Mucosa of descending colon (tissue), 3 donors: ENCODE results near the gene ESRRB. TPM values are rescaled to one million over a fixed set of nuclear protein-coding genes. Genes with fewer than 3 reads are reported as not detected.

Experiments used
- ATAC-seq: fragments of 200-7000 bp; cut with Tn5 transposase; one replicate; pipeline ENCODE4 v1.9.1; 2020; ENCODE audit warnings: mild to moderate bottlenecking, moderate library complexity
- DNase-seq, 3 donors: peaks; one replicate each; pipeline ENCODE4 v3.0.0-alpha.2; 2020
- H3K36me3 ChIP-seq: fragments of 200-600 bp; one replicate; pipeline ENCODE4 v1.8.0; 2021; ENCODE audit warnings: low read depth, mild to moderate bottlenecking
- H3K4me1 ChIP-seq: fragments of 200-600 bp; one replicate; pipeline ENCODE4 v1.8.0; 2021; ENCODE audit warnings: low read depth, mild to moderate bottlenecking
- H3K4me3 ChIP-seq: fragments of 200-600 bp; one replicate; pipeline ENCODE4 v1.8.0; 2021; ENCODE audit warnings: mild to moderate bottlenecking
- H3K9me3 ChIP-seq: fragments of 200-600 bp; one replicate; pipeline ENCODE4 v1.8.0; 2021; ENCODE audit warnings: mild to moderate bottlenecking
- intact Hi-C, 2 donors: fragments of 100-400 bp; cut with DNase I in 1 of 2; cut with micrococcal nuclease in 1 of 2; formaldehyde crosslinking; loops; one replicate each; pipeline versions ENCODE4 v1.11.0 to v1.11.1; 2022; cut with DNase I, micrococcal nuclease
- total RNA-seq, 3 donors: library from RNA; stranded (reverse); fragmentation: NEBNext Ultra II Directional in 2 of 3; extraction: Animal tissue kit (Norgen Biotek cat#: 25700) in 2 of 3; gene quantifications; one replicate each; pipeline versions ENCODE4 v1.2.1 to v1.2.4, GENCODE V29; 2021 to 2023
- TF ChIP-seq, protein P1 (sequence below): fragments of 200-600 bp; IDR thresholded peaks from one replicate; pipeline ENCODE4 v1.8.0; 2022; ENCODE audit warnings: antibody characterized with exemption, mild to moderate bottlenecking
- donor health status: DM: no; HTN: no; CAD: no; lungs with moderate emphysema.
- donor health status: DM: no; HTN: no; CAD: no.
- donor health status: DM: no; HTN: yes; CAD: no.

Gene ESRRB
- total RNA-seq, 3 donors from 2014 or later = 0.14 to 0.32 TPM; not detected in 1

- DNase-seq (no peak), ATAC-seq (no peak)
- H3K4me3 ChIP-seq = no peak overlapping the region
- H3K9me3 ChIP-seq = no peaks in the 10 kb centered on the region
- TF ChIP-seq, protein P1, sequence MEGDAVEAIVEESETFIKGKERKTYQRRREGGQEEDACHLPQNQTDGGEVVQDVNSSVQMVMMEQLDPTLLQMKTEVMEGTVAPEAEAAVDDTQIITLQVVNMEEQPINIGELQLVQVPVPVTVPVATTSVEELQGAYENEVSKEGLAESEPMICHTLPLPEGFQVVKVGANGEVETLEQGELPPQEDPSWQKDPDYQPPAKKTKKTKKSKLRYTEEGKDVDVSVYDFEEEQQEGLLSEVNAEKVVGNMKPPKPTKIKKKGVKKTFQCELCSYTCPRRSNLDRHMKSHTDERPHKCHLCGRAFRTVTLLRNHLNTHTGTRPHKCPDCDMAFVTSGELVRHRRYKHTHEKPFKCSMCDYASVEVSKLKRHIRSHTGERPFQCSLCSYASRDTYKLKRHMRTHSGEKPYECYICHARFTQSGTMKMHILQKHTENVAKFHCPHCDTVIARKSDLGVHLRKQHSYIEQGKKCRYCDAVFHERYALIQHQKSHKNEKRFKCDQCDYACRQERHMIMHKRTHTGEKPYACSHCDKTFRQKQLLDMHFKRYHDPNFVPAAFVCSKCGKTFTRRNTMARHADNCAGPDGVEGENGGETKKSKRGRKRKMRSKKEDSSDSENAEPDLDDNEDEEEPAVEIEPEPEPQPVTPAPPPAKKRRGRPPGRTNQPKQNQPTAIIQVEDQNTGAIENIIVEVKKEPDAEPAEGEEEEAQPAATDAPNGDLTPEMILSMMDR = no peak
- no peaks in the 10 kb centered on the region for H3K4me1 ChIP-seq
- no peaks in the 10 kb centered on the region for H3K36me3 ChIP-seq
- intact Hi-C loops = no loop called here
Observed at GRCh38 chr14:76348898-76349297, 27.0 kb upstream of the ESRRB start.

- H3K4me3 ChIP-seq = no peak overlapping the region
- DNase-seq (no peak), ATAC-seq (no peak)
- no peaks in the 10 kb centered on the region for H3K36me3 ChIP-seq
- H3K9me3 ChIP-seq = no peaks in the 10 kb centered on the region
- H3K4me1 ChIP-seq = no peaks in the 10 kb centered on the region
- intact Hi-C loops = loop anchor here (10.0 kb wide), 1 partner anchor 295 kb away; no protein-coding TSS in a partner anchor
- TF ChIP-seq, protein P1 = no peak
Observed at GRCh38 chr14:76349993-76350392, 25.9 kb upstream of the ESRRB start.

DNA sequence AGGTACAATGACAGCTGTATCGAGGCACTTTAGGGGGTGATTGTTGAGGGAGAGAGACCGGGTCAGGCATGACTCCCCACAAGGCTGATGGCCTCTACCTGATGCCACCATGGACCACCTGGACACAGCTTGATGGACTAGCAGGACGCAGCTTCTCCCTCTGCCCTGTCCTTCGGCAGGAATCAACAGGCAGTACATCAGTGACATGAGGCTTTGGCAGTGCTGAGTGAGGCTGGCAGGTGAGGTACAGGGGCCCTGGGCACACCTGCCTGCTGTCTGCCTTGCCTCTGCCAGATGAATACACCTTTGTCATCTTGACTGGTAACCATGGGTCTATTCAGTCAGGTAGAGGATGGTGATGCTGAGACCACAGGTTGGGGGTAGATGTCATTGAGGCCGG lies 25.3 kb upstream of the ESRRB start:
- DNase-seq (no peak), ATAC-seq (no peak)
- H3K36me3 ChIP-seq = no peaks in the 10 kb centered on the region
- no peaks in the 10 kb centered on the region for H3K9me3 ChIP-seq
- no peak overlapping the region for H3K4me3 ChIP-seq
- no peaks in the 10 kb centered on the region for H3K4me1 ChIP-seq
- intact Hi-C loops = loop anchor here (10.0 kb wide), 1 partner anchor 296 kb away; no protein-coding TSS in a partner anchor
- TF ChIP-seq, protein P1 = no peak

DNA sequence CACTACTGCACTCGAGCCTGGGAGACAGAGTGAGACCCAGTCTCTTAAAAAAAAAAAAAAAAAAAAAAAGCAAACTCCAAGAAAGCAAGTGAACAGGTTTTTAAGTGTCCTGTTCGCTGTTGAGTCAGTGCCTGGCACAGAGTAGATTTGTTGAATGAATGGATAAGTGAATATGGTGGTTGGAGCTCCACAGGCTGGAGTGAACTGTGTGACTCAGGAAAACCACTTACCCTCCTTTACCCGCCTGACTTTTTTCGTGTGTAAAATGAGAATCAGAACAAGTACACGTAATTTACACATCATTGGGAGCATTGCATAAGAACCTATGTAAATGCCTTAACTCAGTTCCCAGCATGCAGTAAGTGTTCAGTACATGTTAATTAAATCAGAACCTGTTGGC lies 24.0 kb upstream of the ESRRB start:
- H3K9me3 ChIP-seq = no peaks in the 10 kb centered on the region
- H3K36me3 ChIP-seq = no peaks in the 10 kb centered on the region
- intact Hi-C loops = loop anchor here (10.0 kb wide), 1 partner anchor 297 kb away; no protein-coding TSS in a partner anchor
- DNase-seq (no peak), ATAC-seq (no peak)
- no peak overlapping the region for H3K4me3 ChIP-seq
- TF ChIP-seq, protein P1 = no peak
- H3K4me1 ChIP-seq = no peaks in the 10 kb centered on the region

- Histone ChIP-seq H3K4me1 (no peaks in the 10 kb centered on the region), H3K4me3 (no peak overlapping the region), H3K36me3 (no peaks in the 10 kb centered on the region), H3K9me3 (no peaks in the 10 kb centered on the region)
- intact Hi-C loops = loop anchor here (10.0 kb wide), 1 partner anchor 298 kb away; no protein-coding TSS in a partner anchor
- DNase-seq (peak in 2 of 3 donors; percentile 55 to 63), ATAC-seq (peak; percentile 67)
- TF ChIP-seq, protein P1 = peak; percentile 35
Observed at GRCh38 chr14:76352639-76353281, 23.2 kb upstream of the ESRRB start.
